Brain pericyte (primary cell): Measurements from ENCODE around the gene PRODH2.

Experiments used
- DNase-seq: peaks from one replicate; pipeline ENCODE4 v3.0.0-alpha.2; 2012; ENCODE audit warnings: low read depth, low spot score

The PRODH2 gene, protein sequence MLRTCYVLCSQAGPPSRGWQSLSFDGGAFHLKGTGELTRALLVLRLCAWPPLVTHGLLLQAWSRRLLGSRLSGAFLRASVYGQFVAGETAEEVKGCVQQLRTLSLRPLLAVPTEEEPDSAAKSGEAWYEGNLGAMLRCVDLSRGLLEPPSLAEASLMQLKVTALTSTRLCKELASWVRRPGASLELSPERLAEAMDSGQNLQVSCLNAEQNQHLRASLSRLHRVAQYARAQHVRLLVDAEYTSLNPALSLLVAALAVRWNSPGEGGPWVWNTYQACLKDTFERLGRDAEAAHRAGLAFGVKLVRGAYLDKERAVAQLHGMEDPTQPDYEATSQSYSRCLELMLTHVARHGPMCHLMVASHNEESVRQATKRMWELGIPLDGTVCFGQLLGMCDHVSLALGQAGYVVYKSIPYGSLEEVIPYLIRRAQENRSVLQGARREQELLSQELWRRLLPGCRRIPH

DNA sequence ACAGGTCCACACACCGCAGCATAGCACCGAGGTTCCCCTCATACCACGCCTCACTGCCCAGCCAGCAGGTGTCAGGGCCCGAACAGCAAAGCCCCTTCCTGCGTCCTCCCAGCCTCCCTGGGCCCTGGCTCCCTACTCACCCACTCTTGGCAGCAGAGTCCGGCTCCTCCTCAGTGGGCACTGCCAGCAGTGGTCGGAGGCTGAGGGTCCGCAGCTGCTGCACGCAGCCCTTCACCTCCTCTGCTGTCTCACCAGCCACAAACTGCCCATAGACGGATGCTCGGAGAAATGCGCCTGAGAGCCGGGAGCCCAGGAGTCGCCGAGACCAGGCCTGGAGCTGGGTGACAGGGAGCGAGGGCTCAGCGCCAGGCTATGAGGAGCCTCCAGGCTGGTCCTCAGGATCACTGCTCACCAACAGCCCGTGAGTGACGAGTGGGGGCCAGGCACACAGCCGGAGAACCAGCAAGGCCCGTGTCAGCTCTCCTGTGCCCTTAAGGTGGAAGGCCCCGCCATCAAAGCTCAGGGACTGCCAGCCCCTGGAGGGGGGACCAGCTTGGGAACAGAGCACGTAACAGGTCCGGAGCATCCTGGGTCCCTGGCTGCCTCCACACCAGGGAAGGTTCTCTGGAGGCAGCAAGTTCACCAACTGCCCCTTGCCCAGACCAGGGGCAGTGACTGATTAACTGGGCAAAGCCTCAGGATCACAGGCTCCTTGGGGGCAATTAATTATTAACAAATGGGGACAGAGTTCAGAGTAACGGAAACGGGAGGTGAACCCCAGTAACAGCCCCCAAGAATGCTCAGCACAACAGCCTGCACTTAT, at the start of gene PRODH2:
Gene PRODH2, minus strand, starts transcription at position 626 of the 823 bp plus-strand sequence. Its CDS starts 40 bp downstream, at position 586.
- no peak for DNase-seq

GRCh38 chr19:35861640-35862160, 49.1 kb upstream of the PRODH2 start:
- no peak for DNase-seq

DNA sequence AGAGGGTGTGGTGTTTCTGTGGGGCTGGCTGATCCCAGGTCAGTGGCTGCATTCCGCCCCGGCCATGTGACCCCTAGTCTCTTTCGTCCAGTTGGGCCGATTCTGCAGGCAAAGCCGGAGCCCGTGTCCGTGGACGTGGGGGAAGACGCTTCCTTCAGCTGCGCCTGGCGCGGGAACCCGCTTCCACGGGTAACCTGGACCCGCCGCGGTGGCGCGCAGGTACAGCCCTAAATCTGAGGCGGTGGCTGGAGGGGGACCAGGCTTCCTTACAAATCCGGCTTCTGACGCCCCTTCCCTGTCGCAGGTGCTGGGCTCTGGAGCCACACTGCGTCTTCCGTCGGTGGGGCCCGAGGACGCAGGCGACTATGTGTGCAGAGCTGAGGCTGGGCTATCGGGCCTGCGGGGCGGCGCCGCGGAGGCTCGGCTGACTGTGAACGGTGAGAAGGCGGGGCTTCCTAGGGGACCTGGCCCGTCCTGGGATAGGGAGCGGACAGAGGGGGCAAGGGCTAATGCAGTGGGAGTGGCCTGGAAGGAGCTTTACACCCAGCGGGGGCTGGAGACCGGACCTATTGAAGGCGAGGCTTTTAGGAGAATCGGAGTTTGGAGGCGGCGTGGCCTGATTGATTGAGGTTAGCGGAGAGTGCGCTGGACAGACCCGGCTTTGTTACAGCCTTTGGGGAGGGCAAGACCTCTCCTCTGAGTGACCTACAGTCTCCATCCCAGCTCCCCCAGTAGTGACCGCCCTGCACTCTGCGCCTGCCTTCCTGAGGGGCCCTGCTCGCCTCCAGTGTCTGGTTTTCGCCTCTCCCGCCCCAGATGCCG, 48.4 kb upstream of the PRODH2 start:
- DNase-seq: no peak

DNA sequence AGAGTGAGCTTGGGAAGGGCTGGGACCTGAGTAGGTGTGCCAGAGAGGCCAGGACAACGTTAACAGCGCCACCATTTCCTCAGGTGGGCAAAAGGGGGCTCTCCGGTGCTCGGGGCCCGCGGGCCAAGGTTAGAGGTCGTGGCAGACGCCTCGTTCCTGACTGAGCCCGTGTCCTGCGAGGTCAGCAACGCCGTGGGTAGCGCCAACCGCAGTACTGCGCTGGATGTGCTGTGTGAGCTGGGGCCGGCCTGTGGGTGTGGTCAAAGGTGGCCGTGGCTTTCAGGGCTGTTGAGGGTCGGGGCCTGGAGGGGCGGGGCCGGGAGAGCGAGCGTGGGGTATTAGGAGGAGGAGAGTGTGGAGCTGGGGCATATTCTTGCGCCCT, 47.8 kb upstream of the PRODH2 start:
- DNase-seq: no peak

GRCh38 chr19:35859414-35859813, 46.8 kb upstream of the PRODH2 start:
- DNase-seq: no peak

- DNase-seq: no peak
Measured at GRCh38 chr19:35858311-35858710, 45.7 kb upstream of the PRODH2 start.

DNA sequence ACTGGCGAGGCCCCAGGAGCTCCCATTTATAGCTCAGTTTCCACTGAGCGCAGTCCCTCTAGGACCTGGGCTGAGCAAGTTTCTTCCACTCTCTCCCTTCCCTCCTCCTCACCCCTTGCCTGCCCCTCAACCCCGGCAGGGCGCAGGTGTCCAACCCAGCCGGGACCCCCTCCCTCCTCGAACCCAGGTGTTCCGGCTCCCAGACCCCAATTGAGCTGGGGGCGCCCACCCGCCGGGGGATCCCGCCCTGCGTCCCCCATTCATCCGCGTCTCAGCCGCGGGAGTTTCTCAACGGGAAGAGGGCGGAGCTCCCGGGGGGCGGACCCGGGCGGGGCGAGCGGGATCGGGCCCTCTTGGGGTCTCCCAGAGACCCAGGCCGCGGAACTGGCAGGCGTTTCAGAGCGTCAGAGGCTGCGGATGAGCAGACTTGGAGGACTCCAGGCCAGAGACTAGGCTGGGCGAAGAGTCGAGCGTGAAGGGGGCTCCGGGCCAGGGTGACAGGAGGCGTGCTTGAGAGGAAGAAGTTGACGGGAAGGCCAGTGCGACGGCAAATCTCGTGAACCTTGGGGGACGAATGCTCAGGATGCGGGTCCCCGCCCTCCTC, 44.0 kb upstream of the PRODH2 start, which contains the start of gene KIRREL2:
Gene KIRREL2, plus strand, starts transcription at position 366 of the 604 bp plus-strand sequence. Its CDS starts 209 bp downstream, at position 575.
- no peak for DNase-seq

DNA sequence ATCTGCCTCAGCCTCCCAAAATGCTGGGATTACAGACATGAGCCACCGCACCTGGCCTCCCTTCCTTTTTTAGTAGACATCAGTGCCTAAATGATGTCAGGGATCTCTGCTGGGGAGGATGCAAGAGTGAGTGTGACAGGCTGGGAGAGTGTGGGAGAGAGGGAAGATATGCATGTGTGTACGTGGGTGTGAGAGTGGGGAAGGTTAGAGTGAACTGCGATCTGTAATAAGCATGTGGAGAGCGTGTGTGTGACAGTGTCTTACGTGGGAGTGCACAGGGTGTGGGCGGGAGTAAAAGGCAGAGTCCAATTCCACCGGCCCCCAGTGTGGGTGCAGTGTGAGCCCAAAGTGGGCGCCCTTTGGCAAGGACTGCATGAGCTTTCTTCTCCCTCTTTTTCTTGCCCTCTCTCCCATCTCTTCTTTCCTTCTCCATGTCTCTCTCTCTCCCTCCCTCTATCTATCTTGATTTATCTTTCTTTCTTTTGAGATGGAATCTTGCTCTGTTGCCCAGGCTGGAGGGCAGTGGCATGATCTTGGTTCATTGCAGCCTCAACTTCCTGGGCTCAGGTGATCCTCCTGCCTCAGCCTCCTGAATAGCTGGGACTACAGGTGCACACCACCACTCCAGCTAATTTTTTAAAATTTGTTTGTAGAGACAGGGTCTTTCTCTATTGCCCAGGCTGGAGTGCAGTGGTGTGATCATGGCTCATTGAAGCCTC, 40.6 kb upstream of the PRODH2 start:
- DNase-seq: no peak

DNA sequence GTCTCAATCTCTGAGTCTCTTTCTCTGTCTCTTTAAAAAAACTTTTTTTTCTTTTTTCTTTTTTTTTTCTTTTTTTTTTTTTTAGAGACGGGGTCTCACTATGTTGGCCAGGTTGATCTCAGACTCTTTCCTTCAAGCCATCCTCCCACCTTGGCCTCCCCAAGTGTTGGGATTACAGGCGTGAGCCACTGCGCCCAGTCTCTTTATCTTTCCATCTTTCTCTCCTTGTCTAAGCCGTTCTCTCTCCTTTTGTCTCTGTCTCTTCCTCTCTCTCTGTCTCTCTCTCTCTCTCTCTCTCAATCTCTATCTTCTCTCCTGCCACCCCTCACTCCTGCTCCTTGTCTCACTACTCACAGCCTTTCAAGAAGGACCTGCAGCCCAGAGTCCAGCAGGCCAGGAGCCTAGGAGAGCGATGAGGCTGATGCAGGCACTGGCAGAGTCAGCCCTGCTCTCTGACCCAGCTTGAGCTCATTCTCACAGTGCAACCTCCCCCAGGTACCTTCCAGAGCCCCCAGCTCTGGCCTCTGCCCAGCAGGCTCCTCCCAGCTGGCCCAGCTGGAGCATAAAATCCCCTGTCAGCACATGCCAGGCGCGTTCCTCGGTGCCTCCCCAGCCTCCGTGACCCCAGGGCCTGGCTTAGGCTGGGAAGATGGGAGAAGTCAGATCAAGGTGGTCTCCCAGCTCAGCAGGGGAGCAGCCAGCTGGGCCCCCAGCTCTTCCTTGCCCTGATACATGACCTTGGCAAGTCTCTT, 39.6 kb upstream of the PRODH2 start, which contains the start of gene NPHS1:
Gene NPHS1, minus strand, starts transcription at position 476 of the 752 bp plus-strand sequence. CDS start 667 bp downstream, outside the sequence.
- DNase-seq: no peak

GRCh38 chr19:35851213-35852028, 38.8 kb upstream of the PRODH2 start:
- no peak for DNase-seq

GRCh38 chr19:35848919-35849505, 36.4 kb upstream of the PRODH2 start:
- DNase-seq: no peak

DNA sequence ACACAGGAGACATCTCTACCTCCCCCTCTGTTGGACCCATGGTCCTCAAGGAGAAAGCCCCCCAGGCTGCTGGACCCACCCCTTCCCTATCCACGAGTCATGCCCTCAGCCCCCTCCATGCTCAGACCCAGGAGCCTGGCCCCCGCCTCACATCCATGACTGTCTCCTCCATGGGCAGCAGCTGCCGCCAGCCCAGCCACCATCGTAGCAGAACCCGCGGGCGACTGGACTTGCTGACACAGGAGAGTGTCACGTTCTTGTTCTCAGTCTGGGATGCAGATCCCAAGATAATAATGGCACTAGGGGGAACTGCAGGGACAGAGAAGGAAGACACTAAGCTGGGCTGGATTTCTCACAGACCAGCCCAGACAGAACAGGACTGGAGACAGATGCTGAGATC, 35.8 kb upstream of the PRODH2 start:
- no peak for DNase-seq

- no peak for DNase-seq
Measured at GRCh38 chr19:35847911-35848310, 35.3 kb upstream of the PRODH2 start.

GRCh38 chr19:35846038-35846668, 33.5 kb upstream of the PRODH2 start:
- DNase-seq: no peak

- DNase-seq: no peak
Measured at GRCh38 chr19:35845215-35846037, 32.8 kb upstream of the PRODH2 start.

DNA sequence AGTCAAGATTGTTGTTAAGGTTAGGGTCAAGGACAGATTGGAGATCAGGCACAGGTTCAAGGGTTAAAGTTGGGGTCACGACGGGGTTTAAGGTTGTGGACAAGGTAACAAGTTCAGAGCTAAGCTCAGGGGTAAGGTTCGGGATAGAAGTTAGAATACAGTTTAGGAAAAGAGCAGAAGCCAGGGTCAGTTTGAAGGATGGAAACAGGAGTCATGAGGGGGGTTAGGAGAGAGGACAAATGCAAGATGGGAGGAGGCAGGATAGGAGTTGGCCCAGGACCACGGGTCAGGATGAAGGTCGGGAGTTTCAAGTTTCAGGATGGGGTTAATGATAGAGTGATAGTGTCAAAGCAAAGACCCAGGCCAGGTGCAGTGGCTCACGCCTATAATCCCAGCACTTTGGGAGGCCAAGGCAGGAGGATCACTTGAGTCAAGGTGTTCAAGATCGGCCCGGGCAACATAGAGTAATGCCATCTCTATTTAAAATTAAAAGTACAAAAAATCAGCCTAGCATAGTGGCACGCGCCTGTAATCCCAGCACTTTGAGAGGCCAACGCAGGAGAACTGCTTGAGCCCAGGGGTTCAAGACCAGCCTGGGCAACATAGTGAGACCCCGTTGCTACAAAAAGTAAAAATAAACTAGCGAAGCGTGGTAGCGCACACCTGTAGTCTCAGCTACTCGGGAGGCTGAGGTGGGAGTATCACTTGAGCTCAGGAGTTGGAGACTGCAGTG, 32.0 kb upstream of the PRODH2 start:
- DNase-seq: no peak
